Esophagus squamous epithelium (tissue), 5 donors: ENCODE results near the gene ASTL. TPM values are rescaled to one million over a fixed set of nuclear protein-coding genes. Genes with fewer than 3 reads are reported as not detected.

Experiments
- DNase-seq: peaks from one replicate; lab custom pipeline; 2025; lab: John Stamatoyannopoulos, UW
- H3K27ac ChIP-seq, 4 donors: fragments of 200-600 bp; sonication (generic); one replicate each; pipeline ENCODE4 v1.5.1; 2016 to 2019; ENCODE audit warnings: mild to moderate bottlenecking in 1 of 4
- H3K27me3 ChIP-seq, 4 donors: fragments of 200-600 bp; sonication (generic); 1 replicate in 3 of 4; 2 replicates in 1 of 4; pipeline versions ENCODE4 v1.5.1 to v1.6.0; 2017 to 2021; ENCODE audit warnings: antibody characterized with exemption in 1 of 4
- H3K36me3 ChIP-seq, 3 donors: fragments of 200-600 bp; sonication (generic); one replicate each; pipeline ENCODE4 v1.5.1; 2016 to 2019
- H3K4me1 ChIP-seq, 3 donors: fragments of 200-600 bp; sonication (generic); one replicate each; pipeline ENCODE4 v1.5.1; 2017 to 2019
- H3K4me3 ChIP-seq, 4 donors: fragments of 200-600 bp; sonication (generic); 1 replicate in 3 of 4; 2 replicates in 1 of 4; pipeline ENCODE4 v1.5.1; 2016 to 2019; ENCODE audit warnings: mild to moderate bottlenecking in 2 of 4, moderate library complexity in 1 of 4
- H3K9me3 ChIP-seq, 3 donors: fragments of 200-600 bp; sonication (generic); one replicate each; pipeline ENCODE4 v1.5.1; 2016 to 2019
- POLR2A ChIP-seq, 4 donors: fragments of 450-650 bp; IDR thresholded peaks; one replicate each; pipeline ENCODE4 v1.6.1; 2017; ENCODE audit warnings: antibody characterized with exemption in 4 of 4, mild to moderate bottlenecking in 4 of 4, moderate library complexity in 3 of 4
- WGBS, 2 donors: methylation state at CpG; one replicate each; pipeline ENCODE4 v1.1.5; 2018; 5-methylcytosine and 5-hydroxymethylcytosine counted together
- intact Hi-C: fragments of 100-400 bp; cut with DNase I; formaldehyde crosslinking; loops from one replicate; pipeline ENCODE4 v1.15.0; 2022
- total RNA-seq, 4 donors: library from RNA; depleted of rRNA; stranded (reverse); fragments of >200 nt; gene quantifications; one replicate each; pipeline ENCODE4 v1.1.0, GENCODE V29; 2016
- TF ChIP-seq, protein P1 (sequence below), 6 experiments: fragments of 450-650 bp in 4 of 6; fragments of 200-600 bp in 2 of 6; sonication (generic) in 2 of 6; IDR thresholded peaks; one replicate each; pipeline ENCODE4 v1.5.1; 2016 to 2019; ENCODE audit warnings: antibody characterized with exemption in 6 of 6, mild to moderate bottlenecking in 4 of 6, moderate library complexity in 4 of 6
- donor health status: DM: yes; HTN: yes; CAD: no.

The ASTL gene
- total RNA-seq, 4 donors from 2014 or later = 0.30 to 0.53 TPM; not detected in 2

- 70 to 76% methylated on average over 4 to 6 of the region's 7 CpGs for WGBS, 2 donors
- H3K36me3 ChIP-seq = no peaks in the 10 kb centered on the region
- H3K9me3 ChIP-seq = no peaks in the 10 kb centered on the region
- H3K4me1 ChIP-seq = peaks cover 2 to 37% (median 4%) of the 10 kb centered on the region in 3 donors
- peaks cover 0 to 26% (median 0%) of the 10 kb centered on the region in 4 donors for H3K27me3 ChIP-seq
- H3K4me3 ChIP-seq = no peak overlapping the region
- H3K27ac ChIP-seq = peak overlapping the region in 2 of 4 donors; percentile 38 to 51
- TF ChIP-seq POLR2A (IDR thresholded peaks at IDR 0.05) = no peak
- TF ChIP-seq, protein P1, sequence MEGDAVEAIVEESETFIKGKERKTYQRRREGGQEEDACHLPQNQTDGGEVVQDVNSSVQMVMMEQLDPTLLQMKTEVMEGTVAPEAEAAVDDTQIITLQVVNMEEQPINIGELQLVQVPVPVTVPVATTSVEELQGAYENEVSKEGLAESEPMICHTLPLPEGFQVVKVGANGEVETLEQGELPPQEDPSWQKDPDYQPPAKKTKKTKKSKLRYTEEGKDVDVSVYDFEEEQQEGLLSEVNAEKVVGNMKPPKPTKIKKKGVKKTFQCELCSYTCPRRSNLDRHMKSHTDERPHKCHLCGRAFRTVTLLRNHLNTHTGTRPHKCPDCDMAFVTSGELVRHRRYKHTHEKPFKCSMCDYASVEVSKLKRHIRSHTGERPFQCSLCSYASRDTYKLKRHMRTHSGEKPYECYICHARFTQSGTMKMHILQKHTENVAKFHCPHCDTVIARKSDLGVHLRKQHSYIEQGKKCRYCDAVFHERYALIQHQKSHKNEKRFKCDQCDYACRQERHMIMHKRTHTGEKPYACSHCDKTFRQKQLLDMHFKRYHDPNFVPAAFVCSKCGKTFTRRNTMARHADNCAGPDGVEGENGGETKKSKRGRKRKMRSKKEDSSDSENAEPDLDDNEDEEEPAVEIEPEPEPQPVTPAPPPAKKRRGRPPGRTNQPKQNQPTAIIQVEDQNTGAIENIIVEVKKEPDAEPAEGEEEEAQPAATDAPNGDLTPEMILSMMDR (IDR thresholded peaks at IDR 0.05) = no peak
- intact Hi-C loops = no loop called here
- DNase-seq = no peak
These were observed 968 bp upstream of the ASTL start for GRCh38 chr2:96139181-96139758.

DNA sequence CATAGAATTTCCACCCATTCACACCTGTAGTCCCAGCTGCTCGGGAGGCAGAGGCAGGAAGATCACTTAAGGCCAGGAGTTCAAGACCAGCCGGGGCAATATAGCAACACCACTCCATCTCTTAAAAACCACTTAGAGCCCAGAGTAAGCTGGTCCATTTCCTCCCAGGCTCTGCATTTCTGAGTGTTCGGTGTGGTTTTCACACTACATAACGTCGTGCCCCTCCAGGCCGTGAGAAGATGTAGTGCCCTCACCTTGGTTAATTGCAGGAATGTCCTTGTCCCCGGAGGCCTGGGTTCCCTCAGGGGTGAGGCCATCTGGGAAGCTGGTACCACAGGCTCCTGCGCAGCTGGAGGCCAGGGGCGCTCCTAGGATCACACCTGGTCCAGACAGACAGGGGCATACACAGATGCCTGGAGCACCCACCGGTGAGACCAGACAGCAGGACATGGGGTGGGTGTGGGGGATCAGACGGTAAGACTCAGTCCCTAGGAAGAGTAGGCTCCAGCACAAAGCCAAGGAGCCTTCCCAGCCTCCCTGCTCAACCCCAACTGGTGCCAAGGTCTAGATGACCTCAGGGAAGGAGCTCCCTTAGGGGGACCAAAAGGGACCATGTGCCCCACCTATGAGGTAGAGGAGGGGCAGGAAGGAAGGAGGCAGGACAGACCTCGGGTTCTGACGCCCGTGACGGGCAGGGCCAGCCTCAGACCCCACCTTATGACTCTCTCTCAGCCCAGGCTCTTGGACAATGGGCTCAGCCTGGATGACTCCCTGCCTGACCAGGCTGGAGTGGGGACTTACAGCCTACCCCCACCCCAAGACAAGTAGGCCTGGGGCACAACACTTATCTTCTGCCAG, 752 bp downstream of the ASTL start:
- intact Hi-C loops = no loop called here
- Histone ChIP-seq H3K9me3 (no peaks in the 10 kb centered on the region), H3K27ac (peak overlapping the region in 3 of 4 donors; percentile 36 to 60 (median 48)), H3K4me1 (peaks cover 0 to 24% (median 0%) of the 10 kb centered on the region in 3 donors), H3K27me3 (peaks cover 0 to 36% (median 0%) of the 10 kb centered on the region in 4 donors), H3K36me3 (no peaks in the 10 kb centered on the region), H3K4me3 (no peak overlapping the region)
- WGBS, 2 donors = 62 to 94% methylated on average over 2 to 8 of the region's 15 CpGs
- TF ChIP-seq POLR2A (IDR thresholded peaks at IDR 0.05) = no peak
- TF ChIP-seq, protein P1 (IDR thresholded peaks at IDR 0.05) = no peak
- no peak for DNase-seq

- H3K9me3 ChIP-seq = no peaks in the 10 kb centered on the region
- H3K4me3 ChIP-seq = no peak overlapping the region
- no peak for DNase-seq
- no peaks in the 10 kb centered on the region for H3K36me3 ChIP-seq
- peaks cover 0 to 24% (median 0%) of the 10 kb centered on the region in 3 donors for H3K4me1 ChIP-seq
- peaks cover 0 to 39% (median 0%) of the 10 kb centered on the region in 4 donors for H3K27me3 ChIP-seq
- TF ChIP-seq, protein P1 (IDR thresholded peaks at IDR 0.05) = no peak
- no peak overlapping the region for H3K27ac ChIP-seq
- intact Hi-C loops = no loop called here
- 69 to 93% methylated on average over 3 to 5 of the region's 8 CpGs for WGBS, 2 donors
These were observed 2.1 kb downstream of the ASTL start for GRCh38 chr2:96136129-96136720.

DNA sequence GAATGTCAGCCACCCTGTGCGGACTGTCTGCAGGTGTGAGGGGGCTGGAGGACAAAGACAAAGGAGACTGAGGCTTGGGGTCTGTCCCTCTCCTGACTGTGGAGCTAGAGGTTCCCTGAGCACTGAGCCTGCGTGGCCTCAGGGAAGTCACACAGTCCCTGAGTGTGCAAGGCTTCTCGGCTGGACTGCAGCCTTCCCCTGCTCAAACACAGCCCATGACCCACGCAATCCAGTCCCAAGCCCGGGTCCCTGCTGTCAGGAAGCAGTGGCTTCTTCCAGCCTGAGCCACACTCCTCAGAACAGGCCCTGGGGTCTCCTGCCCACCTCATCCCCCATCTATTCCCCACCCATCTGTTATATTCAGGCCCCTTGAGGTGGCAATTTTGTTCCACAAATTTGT, 2.7 kb downstream of the ASTL start:
- intact Hi-C loops = no loop called here

More for the DNA sequence above, 2.7 kb downstream of the ASTL start:
- no peak for TF ChIP-seq POLR2A (IDR thresholded peaks at IDR 0.05)
- TF ChIP-seq, protein P1 (IDR thresholded peaks at IDR 0.05) = no peak
- Histone ChIP-seq H3K27me3 (peaks cover 0 to 39% (median 0%) of the 10 kb centered on the region in 4 donors), H3K4me3 (no peak overlapping the region), H3K27ac (no peak overlapping the region), H3K36me3 (no peaks in the 10 kb centered on the region), H3K9me3 (no peaks in the 10 kb centered on the region), H3K4me1 (peaks cover 0 to 24% (median 0%) of the 10 kb centered on the region in 3 donors)
- DNase-seq = no peak
- WGBS, 2 donors = 73% methylated on average over 5 of the region's 5 CpGs; no CpG with 5 or more reads in 1 of the 2 donors
